Neural cell (in vitro differentiated cells): ENCODE data around the gene TTC39B.

Source experiments
- CTCF ChIP-seq: fragments of 450-650 bp; IDR thresholded peaks from 2 replicates; pipeline ENCODE4 v1.5.1; 2014; ENCODE audit warnings: antibody characterized with exemption, mild to moderate bottlenecking, moderate library complexity; ENCODE audit not compliant: poor library complexity, severe bottlenecking
- EZH2 ChIP-seq: fragments of 200-600, 300-800 bp; shearing (Covaris generic), sonication (generic); IDR thresholded peaks from 2 replicates; pipeline ENCODE4 v1.6.1; 2014; ENCODE audit warnings: antibody characterized with exemption, low read length, borderline replicate concordance, mild to moderate bottlenecking; ENCODE audit not compliant: insufficient read depth, poor library complexity, severe bottlenecking
- RAD21 ChIP-seq: fragments of 450-650 bp; conservative IDR thresholded peaks from 2 replicates; pipeline ENCODE4 v1.6.1; 2014; ENCODE audit warnings: antibody characterized with exemption, mild to moderate bottlenecking, moderate library complexity
- SMC3 ChIP-seq: fragments of 450-650 bp; conservative IDR thresholded peaks from 2 replicates; pipeline ENCODE4 v1.6.1; 2014; ENCODE audit warnings: antibody characterized with exemption, mild to moderate bottlenecking, moderate library complexity; ENCODE audit not compliant: poor library complexity
- TAF1 ChIP-seq: IDR thresholded peaks from 2 replicates; pipeline ENCODE4 v1.6.1; 2012; ENCODE audit warnings: low read depth

GRCh38 chr9:15346837-15347236 is 39.8 kb upstream of the TTC39B start:
- TF ChIP-seq CTCF (no peak), EZH2 (no peak), TAF1 (no peak), RAD21 (no peak), SMC3 (no peak)
